CD4-positive, alpha-beta T cell (primary cell): ENCODE data around the gene PLIN3. TPM values are rescaled to one million over a fixed set of nuclear protein-coding genes. Genes with fewer than 3 reads are reported as not detected.
A peak's percentile ranks its signal among the peaks of the same experiment; 100 is the strongest.

ENCODE experiments used
- ATAC-seq: fragments of 200-7000 bp; cut with Tn5 transposase; one replicate; pipeline ENCODE4 v1.10.0; 2022; ENCODE audit warnings: mild to moderate bottlenecking; ENCODE audit not compliant: poor library complexity
- CTCF ChIA-PET: fragments of 350-600 bp; sonication (Branson Sonifier 250); formaldehyde crosslinking; loops from one replicate; lab custom pipeline; 2021; ENCODE audit warnings: antibody characterized with exemption, inconsistent platforms; lab: Charles Lee
- POLR2A ChIA-PET: fragments of 350-600 bp; sonication (Branson Sonifier 250); formaldehyde crosslinking; loops from one replicate; lab custom pipeline; 2021; ENCODE audit warnings: antibody characterized with exemption, inconsistent platforms; lab: Charles Lee
- DNase-seq, 14 experiments: peaks; one replicate each; pipeline ENCODE4 v3.0.0-alpha.2; 2013 to 2020; ENCODE audit warnings: mixed read lengths in 2 of 14
- H3K27ac ChIP-seq, 2 donors: one replicate each; pipeline versions ENCODE4 v1.5.1 to v1.7.0; 2013; ENCODE audit warnings: low read length in 2 of 2, low read depth in 1 of 2, mild to moderate bottlenecking in 1 of 2
- H3K27me3 ChIP-seq, 2 experiments: 1 replicate in 1 of 2; 2 replicates in 1 of 2; pipeline versions ENCODE4 v1.6.1 to v1.7.0; 2013; ENCODE audit warnings: low read length in 2 of 2, control low read depth in 1 of 2, mild to moderate bottlenecking in 1 of 2, moderate library complexity in 1 of 2; ENCODE audit not compliant: insufficient read depth in 2 of 2, control insufficient read depth in 1 of 2
- H3K36me3 ChIP-seq: one replicate; pipeline ENCODE4 v1.6.1; 2013; ENCODE audit warnings: low read length, control low read depth; ENCODE audit not compliant: insufficient read depth
- H3K4me1 ChIP-seq: one replicate; pipeline ENCODE4 v1.6.1; 2013; ENCODE audit warnings: low read length, control low read depth; ENCODE audit not compliant: insufficient read depth
- H3K4me3 ChIP-seq: one replicate; pipeline ENCODE4 v1.5.1; 2013; ENCODE audit warnings: mild to moderate bottlenecking, low read length, moderate library complexity
- H3K9me3 ChIP-seq, 2 experiments: 1 replicate in 1 of 2; 2 replicates in 1 of 2; pipeline versions ENCODE4 v1.6.1 to v1.7.0; 2013; ENCODE audit warnings: low read length in 2 of 2, mild to moderate bottlenecking in 2 of 2, control low read depth in 1 of 2, moderate library complexity in 1 of 2; ENCODE audit not compliant: control insufficient read depth in 1 of 2, insufficient read depth in 1 of 2
- H3K27ac Mint-ChIP-seq: one replicate; pipeline ENCODE4 v1.8.0; 2020; ENCODE audit warnings: mixed read lengths
- H3K27me3 Mint-ChIP-seq: one replicate; pipeline ENCODE4 v1.8.0; 2021; ENCODE audit warnings: mixed read lengths
- H3K36me3 Mint-ChIP-seq: one replicate; pipeline ENCODE4 v1.8.0; 2021; ENCODE audit warnings: low read depth, mixed read lengths
- H3K4me1 Mint-ChIP-seq: one replicate; pipeline ENCODE4 v1.8.0; 2021; ENCODE audit warnings: low read depth, mixed read lengths
- H3K4me3 Mint-ChIP-seq: one replicate; pipeline ENCODE4 v1.8.0; 2020; ENCODE audit warnings: mild to moderate bottlenecking, mixed read lengths
- H3K9me3 Mint-ChIP-seq: one replicate; pipeline ENCODE4 v1.8.0; 2020; ENCODE audit warnings: mixed read lengths
- CTCF ChIP-seq: fragments of 200-600 bp; IDR thresholded peaks from one replicate; pipeline ENCODE4 v1.8.0; 2022; ENCODE audit warnings: antibody characterized with exemption, mild to moderate bottlenecking
- intact Hi-C, 2 experiments: fragments of 100-400 bp; cut with DNase I in 1 of 2; cut with micrococcal nuclease in 1 of 2; formaldehyde crosslinking; loops; one replicate each; pipeline versions ENCODE4 v1.15.1 to v1.9.0; 2023 to 2025; cut with DNase I, micrococcal nuclease
- total RNA-seq, 174 experiments: library from RNA in 2 of 174; stranded (reverse) in 2 of 174; gene quantifications; one replicate each; pipeline ENCODE4 v1.2.3 and lab custom pipeline; 2021 to 2026

The PLIN3 gene
- total RNA-seq, 2 experiments from 2014 or later: 18.2 to 19.1 TPM

- peaks cover 50% of the 10 kb centered on the region for H3K4me1 Mint-ChIP-seq
- POLR2A ChIA-PET: interaction anchor here (2.1 to 8.5 kb wide), 3 partner anchors 48 to 123 kb away, joined by 11 to 131 read pairs (median 18); partner anchors contain the start of genes FEM1A, KDM4B and PLIN3
- H3K27me3 ChIP-seq: no peaks in the 10 kb centered on the region
- H3K4me3 ChIP-seq: peak overlapping the region; percentile 82
- H3K9me3 Mint-ChIP-seq: no peaks in the 10 kb centered on the region
- intact Hi-C loops: loop anchor here (5.0 to 10.0 kb wide), 4 partner anchors 117 to 513 kb away; partner anchors contain the start of genes DPP9 (in 2 of the 2), CHAF1A (in 1 of the 2) and SH3GL1 (in 1 of the 2)
- H3K36me3 ChIP-seq: peaks cover 7% of the 10 kb centered on the region
- CTCF ChIA-PET: interaction anchor here (1.4 to 6.9 kb wide), 5 partner anchors 43 to 124 kb away, joined by 3 to 60 read pairs (median 4); partner anchors contain the start of gene FEM1A
- peaks cover 30% of the 10 kb centered on the region for H3K36me3 Mint-ChIP-seq
- H3K9me3 ChIP-seq: no peaks in the 10 kb centered on the region
- DNase-seq (peak; percentile 51 to 88 (median 78)), ATAC-seq (peak; percentile 72)
- H3K27me3 Mint-ChIP-seq: no peaks in the 10 kb centered on the region
- TF ChIP-seq CTCF: no peak
- peak overlapping the region; percentile 96 for H3K27ac Mint-ChIP-seq
- peak overlapping the region; percentile 65 to 90 for H3K27ac ChIP-seq
- peaks cover 69% of the 10 kb centered on the region for H3K4me1 ChIP-seq
- peak overlapping the region; percentile 98 for H3K4me3 Mint-ChIP-seq
These were observed 47.5 kb upstream of the PLIN3 start for GRCh38 chr19:4914736-4915501.

GRCh38 chr19:4913996-4914735 is 46.7 kb upstream of the PLIN3 start:
- peaks cover 50% of the 10 kb centered on the region for H3K4me1 Mint-ChIP-seq
- ATAC-seq: no peak
- TF ChIP-seq CTCF: no peak
- DNase-seq: peak in 8 of 14 experiments; percentile 17 to 73 (median 31)
- H3K4me3 ChIP-seq: peak overlapping the region; percentile 82
- CTCF ChIA-PET: interaction anchor here (1.7 to 6.9 kb wide), 3 partner anchors 42 to 117 kb away, joined by 3 to 60 read pairs (median 9); no protein-coding TSS in a partner anchor
- H3K9me3 ChIP-seq: no peaks in the 10 kb centered on the region
- H3K27ac ChIP-seq: peak overlapping the region; percentile 15 to 90
- H3K9me3 Mint-ChIP-seq: no peaks in the 10 kb centered on the region
- H3K27me3 ChIP-seq: no peaks in the 10 kb centered on the region
- POLR2A ChIA-PET: interaction anchor here (2.1 to 8.5 kb wide), 2 partner anchors 47 to 55 kb away, joined by 11 to 131 read pairs; partner anchors contain the start of genes KDM4B and PLIN3
- intact Hi-C loops: loop anchor here in 1 of 2 experiments (5.0 to 10.0 kb wide), 3 partner anchors 118 to 512 kb away; partner anchors contain the start of genes CHAF1A, DPP9 and SH3GL1
- peak overlapping the region; percentile 96 for H3K27ac Mint-ChIP-seq
- H3K36me3 ChIP-seq: peaks cover 7% of the 10 kb centered on the region
- H3K4me3 Mint-ChIP-seq: peak overlapping the region; percentile 98
- peaks cover 30% of the 10 kb centered on the region for H3K36me3 Mint-ChIP-seq
- H3K27me3 Mint-ChIP-seq: no peaks in the 10 kb centered on the region
- peaks cover 71% of the 10 kb centered on the region for H3K4me1 ChIP-seq
